GM18508 (cell line): ENCODE measurements around the gene TMEM53.

Source experiments
- ATAC-seq: cut with Tn5 transposase; IDR thresholded peaks from one replicate; pipeline ENCODE4 v1.9.1; 2021; ENCODE audit warnings: moderate number of reproducible peaks; ENCODE audit not compliant: insufficient read depth, unreplicated experiment

The TMEM53 gene

DNA sequence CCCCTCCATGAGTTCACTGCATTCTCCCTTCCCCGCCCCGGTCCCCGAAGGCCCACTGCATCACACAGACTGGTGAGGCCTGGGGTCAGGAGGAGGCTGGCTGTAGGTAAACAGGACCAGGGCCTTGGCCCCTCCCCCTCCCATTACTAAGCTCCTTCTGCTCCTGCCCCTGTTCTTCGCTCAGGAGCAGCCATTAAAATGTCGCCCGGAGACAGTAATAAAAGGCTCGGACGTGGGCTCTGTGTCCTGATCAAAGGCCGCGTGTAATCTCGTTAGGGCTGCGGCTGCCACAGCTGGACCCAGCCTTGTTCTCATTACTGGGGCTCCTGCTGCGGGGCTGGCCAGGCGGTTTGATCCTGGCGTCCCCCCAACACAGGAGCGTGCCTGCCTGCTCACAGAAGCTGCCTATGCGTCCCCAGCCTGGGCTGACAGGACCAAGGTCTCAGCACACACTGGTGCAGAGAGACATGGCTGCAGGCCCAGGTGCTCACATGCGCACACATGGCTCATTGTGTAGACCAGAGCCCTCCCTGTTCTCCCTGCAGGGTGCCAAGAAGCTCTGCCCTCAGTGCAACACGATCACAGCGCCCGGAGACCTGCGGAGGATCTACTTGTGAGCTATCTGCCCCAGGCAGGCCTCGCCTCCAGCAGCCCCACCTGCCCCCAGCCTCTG is 24.0 kb downstream of the TMEM53 start:
- ATAC-seq, result no peak

DNA sequence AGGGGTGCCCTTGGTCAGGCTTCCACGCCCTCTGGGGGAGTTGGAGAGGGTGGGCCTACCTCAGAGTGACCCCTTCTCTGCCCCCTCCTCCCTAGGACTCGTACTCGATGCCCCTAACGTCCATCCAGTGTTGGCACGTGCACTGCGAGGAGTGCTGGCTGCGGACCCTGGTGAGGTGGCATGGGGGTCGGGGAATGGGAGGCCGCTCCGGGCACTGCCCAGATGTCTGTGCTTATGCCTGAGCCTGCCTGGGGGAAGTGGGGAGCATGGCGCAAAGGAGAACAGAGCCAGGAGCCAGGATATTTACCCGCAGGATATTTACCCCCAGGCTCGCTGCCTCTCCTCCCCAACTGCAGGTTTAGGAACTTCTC is 24.5 kb downstream of the TMEM53 start:
- no peak for ATAC-seq

DNA sequence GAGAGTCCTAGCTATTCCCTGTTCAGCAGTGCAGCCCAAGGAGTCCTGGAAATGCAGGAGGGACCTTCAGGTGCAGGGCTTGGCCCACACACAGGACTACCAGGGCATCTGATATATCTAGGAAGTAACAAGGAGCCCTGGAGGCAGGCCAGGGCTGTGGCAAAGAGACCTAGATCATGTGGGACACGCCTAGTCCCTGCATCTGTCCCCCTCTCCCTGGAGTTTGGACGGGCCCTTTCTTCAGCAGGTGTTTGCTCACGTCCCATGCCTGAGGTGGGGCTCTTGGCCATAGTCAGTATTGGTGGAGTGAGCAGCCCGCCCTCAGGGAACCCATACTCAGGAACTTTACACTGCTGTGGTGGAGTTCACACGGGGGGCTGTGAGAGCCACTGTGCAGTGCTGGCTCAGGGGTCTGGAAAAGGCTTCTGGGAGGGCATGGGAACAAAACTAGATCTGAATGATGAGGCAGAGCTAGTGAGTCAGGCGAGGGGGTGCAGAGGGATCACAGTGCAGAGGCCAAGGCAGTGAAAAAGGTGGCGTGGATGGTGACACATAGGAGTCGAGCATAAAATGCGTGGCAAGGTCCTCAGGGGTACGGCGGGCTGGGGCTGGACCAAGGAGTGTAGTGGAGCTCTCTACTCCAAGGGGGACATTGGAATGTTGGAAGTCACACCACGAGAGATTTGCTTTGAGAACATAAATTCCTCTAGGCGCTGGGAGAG is 25.6 kb downstream of the TMEM53 start:
- ATAC-seq, result no peak

DNA sequence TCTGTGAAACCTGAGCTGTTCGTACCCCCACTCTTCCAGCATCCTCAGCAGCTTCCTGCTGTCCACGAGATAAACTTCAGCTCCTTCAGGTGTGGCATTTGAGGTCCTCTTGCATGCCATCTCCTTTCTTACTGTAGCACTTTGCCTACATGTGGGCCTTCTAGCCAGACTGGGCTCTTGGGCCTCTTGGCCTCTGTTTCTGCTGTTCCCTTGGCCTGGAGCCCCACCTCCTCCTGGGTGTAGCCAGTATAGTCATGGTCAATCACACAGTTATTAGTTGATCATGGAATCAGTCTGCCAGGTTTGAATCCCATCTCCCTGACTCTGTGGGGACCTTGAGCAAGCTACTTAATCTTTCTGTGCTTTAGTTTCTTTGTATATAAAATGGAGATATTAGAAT is 26.4 kb downstream of the TMEM53 start:
- no peak for ATAC-seq

DNA sequence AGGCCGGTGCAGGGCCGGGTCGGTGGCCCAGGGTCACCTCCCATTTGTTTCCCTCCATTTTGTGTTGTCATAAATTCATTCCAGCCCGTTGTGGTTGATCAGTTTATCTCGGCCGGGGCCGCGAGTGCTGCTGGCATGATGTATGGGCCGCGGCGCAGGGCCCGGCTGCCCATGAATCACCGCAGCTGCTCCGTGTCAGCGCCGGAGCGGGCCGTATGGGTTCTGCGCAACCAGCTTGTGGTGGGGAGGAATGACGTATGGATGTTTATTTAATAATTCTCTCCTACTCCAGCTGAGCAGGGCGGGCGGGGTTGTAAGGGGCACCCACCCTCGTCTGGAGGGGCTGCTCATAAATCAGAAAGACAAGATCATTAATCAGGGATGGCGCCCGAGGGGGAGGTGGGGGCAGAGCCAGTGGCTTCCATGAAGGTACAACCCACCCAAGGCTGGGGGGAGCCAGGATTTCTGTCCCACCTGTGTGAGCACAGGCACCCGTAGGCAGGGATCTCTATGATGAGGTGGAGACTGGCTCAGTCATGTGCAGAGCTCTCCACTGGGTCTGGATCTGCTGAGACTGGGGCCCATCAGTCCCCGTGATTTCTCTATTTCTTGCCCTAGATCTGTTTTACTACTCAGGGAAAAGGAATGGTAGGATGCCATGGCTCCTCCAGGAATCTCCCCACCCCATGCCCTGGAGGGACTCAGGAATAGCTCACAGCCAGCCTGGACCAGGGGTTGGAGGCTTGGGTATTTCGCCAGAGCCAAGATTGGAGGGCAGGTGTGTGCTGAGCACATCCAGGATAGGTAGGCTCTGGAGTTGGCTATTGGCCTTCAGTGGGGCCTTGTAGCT is 27.8 kb downstream of the TMEM53 start:
- ATAC-seq, result no peak

DNA sequence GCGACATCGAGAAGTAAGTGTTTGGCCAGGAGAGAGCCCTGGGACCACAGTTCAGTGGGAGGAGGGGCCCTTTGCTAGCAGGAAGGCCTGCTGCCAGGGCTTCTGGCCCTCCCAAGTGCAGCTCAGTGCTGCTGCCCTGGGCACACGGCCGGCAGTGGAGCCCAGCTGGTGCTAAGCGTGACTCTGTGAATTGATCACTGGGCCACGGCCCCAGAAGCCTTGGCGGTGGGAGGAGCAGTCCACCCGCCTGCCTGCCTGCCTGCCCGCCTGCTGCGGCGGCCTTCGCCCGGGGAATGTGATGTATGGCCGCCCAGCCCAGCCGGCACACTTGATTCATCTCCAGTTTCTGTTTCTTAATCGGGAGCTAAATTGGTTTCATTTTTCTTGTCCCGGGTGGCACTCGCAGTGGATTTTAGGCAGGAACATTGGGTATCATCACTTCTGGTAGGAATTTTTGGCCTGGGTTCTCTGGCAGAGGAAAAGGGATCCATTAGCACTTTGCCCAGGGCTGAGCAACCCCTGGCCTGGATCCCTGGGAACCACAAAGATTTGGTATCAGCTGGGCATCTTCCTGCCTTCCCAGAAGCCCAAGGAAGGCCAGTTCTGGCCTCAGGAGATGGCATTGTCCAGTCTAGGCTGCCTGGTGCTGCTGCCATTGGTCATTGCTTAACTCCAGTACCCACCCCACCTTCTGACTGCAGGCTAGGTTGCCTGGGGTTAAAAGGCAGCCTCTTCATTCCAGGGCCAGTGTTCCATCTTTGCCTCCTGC is 28.6 kb downstream of the TMEM53 start:
- no peak for ATAC-seq

DNA sequence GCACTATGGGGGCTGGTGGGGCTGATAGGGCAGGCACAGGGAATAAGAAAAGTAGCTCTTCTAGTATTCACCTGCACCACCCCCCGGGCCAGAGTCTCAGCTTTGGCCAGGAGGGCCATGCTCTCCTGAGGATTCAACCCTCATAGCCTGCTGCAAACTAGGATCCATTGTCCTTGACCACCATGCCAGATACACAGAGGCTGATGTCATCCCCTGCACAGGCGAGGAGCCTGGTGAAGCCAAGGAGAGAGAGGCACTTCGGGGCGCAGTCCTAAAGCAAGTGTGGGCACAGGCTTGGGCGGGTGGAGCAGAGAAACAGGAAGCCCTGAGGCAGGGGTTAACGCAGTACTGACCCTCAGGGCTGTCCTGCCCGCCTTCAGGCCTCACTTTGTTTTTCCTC is 29.5 kb downstream of the TMEM53 start:
- no peak for ATAC-seq

DNA sequence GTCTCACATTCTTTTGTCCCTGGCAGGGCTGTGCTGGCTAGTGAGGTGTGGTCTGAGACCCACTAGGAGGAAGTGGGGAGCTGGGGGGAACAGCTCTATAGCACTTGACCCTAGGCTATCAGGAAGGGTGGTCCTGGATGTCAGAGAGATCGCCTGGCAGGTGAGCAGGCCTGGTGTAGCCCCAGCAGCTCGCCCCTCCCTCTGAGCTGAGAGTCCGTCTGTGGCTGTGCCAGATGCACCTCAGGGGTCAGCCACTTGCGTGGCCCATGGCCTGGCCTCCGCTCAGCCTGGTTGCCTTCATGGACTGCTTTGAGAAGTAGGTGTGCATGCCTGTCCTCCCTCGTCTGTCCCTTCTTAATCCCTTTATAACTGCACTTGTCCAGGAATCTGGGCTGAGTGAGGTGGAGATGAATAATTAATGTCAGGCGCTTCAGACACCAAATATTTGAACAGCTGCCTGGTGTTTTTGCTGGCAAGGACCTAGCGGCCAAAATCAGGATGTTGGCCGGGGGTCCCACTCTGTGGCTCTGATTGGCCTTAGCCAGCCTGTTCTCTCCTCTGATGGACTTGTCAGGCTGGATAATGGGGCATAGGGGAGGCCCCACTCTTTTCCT is 30.5 kb downstream of the TMEM53 start:
- no peak for ATAC-seq

DNA sequence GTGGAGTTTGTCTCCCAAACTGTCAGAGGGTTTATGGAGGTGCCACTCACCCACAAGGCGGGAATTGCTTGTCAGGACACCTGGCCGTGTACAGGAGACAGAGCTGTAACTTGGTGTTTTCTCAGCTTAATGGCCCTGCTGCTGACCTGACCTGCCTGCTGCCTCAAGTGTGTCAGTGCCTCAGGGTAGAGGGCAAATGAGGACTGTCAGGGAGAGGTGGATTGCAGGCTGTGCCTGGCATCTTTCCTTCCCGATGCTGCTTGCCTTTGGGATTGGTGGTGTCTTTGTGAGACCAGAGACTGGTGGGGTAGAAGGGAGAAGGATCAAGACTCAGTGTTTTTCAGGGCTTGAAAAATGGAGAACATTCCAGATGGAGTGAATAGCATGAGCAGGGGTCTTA is 31.4 kb downstream of the TMEM53 start:
- ATAC-seq, result no peak

DNA sequence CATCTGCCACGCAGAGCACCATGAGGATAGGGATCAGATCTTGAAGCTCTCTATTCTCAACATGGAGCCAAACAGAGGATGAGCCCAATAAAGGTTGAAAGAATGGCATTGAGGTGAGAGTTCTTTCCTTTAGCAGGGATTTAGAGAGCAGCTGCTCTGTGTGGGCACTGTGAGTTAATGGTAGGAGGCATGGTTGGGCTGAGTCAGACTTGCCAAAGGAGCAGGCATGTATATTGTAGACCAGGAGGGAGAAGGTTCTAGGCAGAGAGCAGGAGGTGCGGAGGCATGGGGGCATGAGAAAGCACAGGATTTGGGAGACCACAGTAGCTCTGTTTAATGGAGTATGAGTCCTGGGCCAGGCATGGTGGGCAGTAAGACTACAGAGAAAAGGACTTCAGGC is 32.0 kb downstream of the TMEM53 start:
- ATAC-seq, result no peak

DNA sequence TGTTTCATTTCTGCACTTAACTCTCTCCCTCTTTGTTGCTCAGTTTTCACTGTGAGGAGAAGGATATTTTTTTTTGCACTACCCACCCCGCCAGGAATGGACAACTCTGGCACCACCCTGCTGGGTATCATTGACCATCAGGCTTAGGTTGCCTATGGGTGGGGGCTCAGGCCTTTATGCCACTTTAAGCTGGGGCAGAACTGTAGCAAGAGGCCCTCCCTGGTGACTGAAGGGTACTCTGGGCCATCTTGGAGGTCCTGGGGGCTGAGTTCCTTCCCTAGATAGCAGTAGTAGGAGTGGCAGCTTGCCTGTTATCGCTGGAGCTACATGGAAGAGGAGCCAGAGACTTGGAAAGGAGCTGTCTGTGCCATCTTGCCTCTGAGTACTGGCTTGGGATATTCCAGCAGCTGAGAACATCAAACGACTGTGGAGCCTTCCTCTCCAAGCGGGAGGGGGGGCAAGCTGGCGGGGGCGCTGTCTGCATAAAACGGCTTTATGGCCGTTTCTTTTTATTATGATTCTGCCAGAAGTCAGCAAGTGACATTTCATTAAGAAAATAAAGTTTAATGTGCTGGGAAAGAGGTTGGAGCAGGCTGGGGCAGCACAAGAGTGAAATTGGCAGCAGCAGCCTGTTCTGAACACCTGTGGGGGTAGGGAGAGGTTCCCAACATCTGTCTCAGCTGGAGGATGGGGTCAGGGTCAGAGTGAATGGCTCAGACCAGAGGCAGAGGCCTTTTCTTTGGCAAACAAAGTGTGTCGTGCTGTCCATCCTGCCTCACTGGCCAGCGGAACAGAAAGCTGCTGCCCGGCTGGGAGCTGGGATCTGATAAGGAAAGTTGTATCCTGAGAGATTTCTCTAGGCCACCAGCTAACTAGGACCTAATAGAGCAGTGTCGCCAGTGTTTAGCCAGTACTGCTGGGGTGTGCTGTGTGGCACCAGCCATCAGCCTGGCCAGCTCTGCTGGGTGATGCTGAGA is 32.9 kb downstream of the TMEM53 start:
- no peak for ATAC-seq

DNA sequence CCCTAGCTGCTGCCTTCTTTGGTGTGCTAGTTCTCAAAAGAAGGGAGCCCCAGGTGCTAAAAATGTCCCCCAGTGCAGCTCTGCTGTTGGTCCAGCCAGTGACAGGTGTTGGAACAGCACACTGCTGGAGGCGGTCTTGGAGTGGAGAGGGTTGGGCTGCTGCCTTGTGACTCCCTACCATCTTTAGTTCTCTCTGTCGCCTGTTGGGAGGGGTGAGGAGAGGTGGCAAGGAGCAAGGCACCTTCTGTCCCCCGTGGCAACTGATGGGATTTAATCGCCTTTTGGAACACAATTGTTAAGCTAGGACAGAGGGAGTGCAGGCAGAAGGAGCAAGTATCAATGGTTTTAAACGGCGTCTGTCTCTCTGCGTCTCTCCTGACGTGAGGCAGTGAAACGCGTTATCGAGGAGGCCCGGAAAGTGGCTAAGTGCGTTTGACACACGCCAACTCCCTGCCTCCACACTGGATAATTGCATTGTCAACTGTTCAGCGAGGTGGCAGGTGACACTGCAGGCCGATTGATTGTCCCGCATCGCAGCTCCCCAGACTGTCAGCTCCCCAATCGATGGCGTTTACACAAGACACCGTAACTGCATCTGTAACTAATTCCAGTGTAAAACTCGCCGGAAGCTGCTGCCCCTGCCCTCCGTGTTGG is 34.0 kb downstream of the TMEM53 start:
- no peak for ATAC-seq

DNA sequence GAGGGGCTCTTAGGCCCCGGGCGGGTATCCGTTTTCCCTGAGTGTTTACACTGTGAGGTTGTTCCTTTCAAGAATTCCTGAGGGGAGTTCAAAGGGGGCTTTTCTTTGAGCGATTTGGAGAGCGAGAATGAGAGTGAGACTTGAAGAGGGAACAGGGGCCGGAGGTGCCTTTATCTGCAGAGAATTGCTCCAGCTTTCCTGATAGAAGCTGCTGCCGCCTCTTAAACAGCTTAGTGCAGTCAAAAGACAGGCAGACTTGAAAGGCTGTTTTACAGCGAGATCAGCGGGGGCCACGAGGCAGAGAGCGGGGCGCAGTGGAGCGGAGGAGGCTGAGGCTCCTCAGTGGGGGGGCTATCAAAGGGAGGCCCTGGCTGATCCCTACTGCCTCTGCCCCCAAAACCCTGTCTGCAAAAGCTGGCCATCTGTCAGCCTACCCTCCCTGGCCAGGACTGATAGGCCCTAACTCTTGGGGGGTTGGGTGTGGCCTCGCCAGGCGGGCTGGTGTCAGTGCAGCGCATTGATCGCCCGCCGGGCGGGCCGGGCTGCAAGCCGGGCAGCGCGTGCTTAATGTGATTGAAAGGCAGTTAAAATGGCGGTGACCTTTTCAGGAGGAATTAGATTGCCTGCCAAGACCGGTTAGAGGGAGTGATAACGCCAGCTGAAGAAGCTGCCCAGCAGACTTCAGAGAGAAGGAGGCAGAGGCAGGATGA is 36.4 kb downstream of the TMEM53 start:
- no peak for ATAC-seq

DNA sequence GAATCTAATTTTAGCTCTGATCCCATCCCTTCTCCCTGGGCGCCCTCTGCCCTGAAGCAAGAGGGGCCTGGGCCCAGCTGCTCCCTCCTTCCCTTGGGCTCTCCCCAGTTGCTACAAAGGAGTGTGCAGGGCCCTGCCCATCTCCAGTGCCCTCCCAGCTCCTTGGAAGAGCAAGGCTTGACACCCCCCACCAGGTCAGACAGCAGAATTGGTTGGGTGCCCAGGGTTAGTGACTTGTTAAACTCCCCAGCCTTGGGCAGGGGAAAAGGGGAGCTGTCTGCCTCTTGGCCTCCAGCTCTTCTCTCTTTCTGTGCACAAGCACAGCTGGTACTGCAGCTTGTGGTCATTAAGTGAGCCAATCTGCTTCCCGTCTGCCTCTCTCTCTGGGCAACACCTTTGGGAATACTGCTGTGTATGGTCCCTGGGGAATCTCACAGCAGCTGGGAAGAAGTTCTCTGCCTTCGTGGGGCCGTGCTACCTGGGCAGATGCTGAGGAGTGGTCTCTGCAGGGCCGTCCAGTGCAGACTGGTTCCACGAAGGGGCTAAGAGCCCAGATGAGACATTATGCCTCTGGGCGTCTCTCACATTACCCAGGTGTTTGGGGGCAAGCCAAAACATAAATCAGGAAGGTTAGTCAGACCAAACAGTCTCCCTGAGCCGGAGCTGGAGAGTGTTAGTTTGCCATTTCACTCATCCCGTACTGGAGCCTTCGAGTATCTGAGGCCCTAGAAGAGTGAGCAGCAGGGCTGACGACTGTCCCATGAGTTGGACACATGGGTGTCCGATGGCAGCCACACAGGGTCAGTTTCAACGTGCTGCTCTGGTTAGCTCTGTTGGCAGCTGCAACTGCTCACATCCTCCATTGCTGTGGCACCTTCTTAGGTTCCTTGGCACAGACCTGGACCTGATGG is 37.3 kb downstream of the TMEM53 start:
- no peak for ATAC-seq

DNA sequence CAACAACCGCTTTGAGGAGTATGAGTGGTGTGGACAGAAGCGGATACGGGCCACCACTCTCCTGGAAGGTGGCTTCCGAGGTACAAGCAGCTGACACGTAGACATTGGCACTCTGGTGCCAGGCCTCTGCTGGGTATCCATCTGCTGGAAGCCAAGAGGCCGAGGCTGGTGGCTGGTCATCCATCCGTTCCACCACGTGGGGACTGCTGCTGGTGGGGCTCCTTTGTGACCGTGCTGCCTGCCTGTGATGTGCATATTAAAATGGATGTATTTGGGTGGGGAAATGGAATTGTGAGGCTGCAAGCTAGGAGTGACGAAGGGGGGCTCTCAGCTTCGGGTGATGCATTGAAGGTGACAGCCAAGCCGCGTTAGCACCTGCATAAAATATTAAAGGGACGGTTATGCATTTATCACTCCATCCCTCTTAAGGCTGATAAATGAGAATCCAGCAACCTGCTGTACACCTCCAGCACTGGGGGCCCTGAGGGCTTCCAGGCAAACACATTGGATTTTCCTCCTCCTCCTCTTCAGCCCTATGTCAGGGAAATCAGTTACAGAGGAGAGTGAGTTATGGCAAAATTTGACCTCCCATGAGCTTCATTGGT is 38.1 kb downstream of the TMEM53 start:
- ATAC-seq, result no peak

DNA sequence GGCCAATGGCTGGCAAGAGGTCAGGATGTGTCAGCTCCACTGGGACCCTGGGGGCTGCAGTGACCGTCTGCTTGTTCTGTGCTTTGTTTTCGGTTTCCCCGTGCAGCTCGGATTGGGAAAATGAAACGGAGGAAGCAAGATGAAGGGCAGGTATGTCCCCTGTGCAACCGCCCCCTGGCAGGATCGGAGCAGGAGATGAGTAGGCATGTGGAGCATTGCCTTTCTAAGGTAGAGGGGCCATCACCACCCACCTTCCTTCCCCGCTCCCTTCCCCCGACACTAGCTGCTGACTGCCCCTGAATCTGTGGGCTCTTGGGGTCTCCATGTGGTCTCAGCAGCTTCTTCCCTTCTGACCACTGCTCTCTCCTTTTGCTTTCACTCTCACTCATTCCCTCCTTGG is 38.8 kb downstream of the TMEM53 start:
- ATAC-seq, result no peak
